ENCODE results near the gene TUBGCP5.

The TUBGCP5 gene

GRCh38 chr15:23039917-23040281 lies 530 bp upstream of the TUBGCP5 start:
- DNase-seq (ENCODE audit: low read depth), result no peak
- H3K4me3 ChIP-seq (ENCODE audit: low read depth, low read length), result peak overlapping the region; percentile 82
- TF ChIP-seq CTCF (IDR thresholded peaks at IDR 0.05; ENCODE audit: insufficient read depth, low read depth, low read length, missing control alignments), result no peak

GRCh38 chr15:23038726-23039142 lies 635 bp downstream of the TUBGCP5 start:
- DNase-seq (ENCODE audit: low read depth), result no peak
- H3K4me3 ChIP-seq (ENCODE audit: low read depth, low read length), result peak overlapping the region; percentile 82

GRCh38 chr15:23035964-23036566 lies 3.3 kb downstream of the TUBGCP5 start:
- peak; percentile 94 for TF ChIP-seq CTCF (IDR thresholded peaks at IDR 0.05; ENCODE audit: insufficient read depth, low read depth, low read length, missing control alignments)
- DNase-seq (ENCODE audit: low read depth), result peak; percentile 75
- no peak overlapping the region for H3K4me3 ChIP-seq (ENCODE audit: low read depth, low read length)

More at GRCh38 chr15:23038726-23039142, 635 bp downstream of the TUBGCP5 start:
- TF ChIP-seq CTCF (IDR thresholded peaks at IDR 0.05; ENCODE audit: insufficient read depth, low read depth, low read length, missing control alignments), result no peak

GRCh38 chr15:23033979-23034378 lies 5.4 kb downstream of the TUBGCP5 start:
- no peak overlapping the region for H3K4me3 ChIP-seq (ENCODE audit: low read depth, low read length)
- no peak for DNase-seq (ENCODE audit: low read depth)
- TF ChIP-seq CTCF (IDR thresholded peaks at IDR 0.05; ENCODE audit: insufficient read depth, low read depth, low read length, missing control alignments), result no peak

GRCh38 chr15:23026218-23026617 lies 13.2 kb downstream of the TUBGCP5 start:
- DNase-seq (ENCODE audit: low read depth), result no peak
- no peak for TF ChIP-seq CTCF (IDR thresholded peaks at IDR 0.05; ENCODE audit: insufficient read depth, low read depth, low read length, missing control alignments)

GRCh38 chr15:23022156-23022555 lies 17.2 kb downstream of the TUBGCP5 start:
- H3K4me3 ChIP-seq (ENCODE audit: low read depth, low read length), result no peak overlapping the region
- DNase-seq (ENCODE audit: low read depth), result no peak
- no peak for TF ChIP-seq CTCF (IDR thresholded peaks at IDR 0.05; ENCODE audit: insufficient read depth, low read depth, low read length, missing control alignments)

More at GRCh38 chr15:23026218-23026617, 13.2 kb downstream of the TUBGCP5 start:
- no peak overlapping the region for H3K4me3 ChIP-seq (ENCODE audit: low read depth, low read length)

- no peak for TF ChIP-seq CTCF (IDR thresholded peaks at IDR 0.05; ENCODE audit: insufficient read depth, low read depth, low read length, missing control alignments)
- DNase-seq (ENCODE audit: low read depth), result no peak
- no peak overlapping the region for H3K4me3 ChIP-seq (ENCODE audit: low read depth, low read length)
Measured at GRCh38 chr15:23014394-23015000, 24.9 kb downstream of the TUBGCP5 start.
